Measurements from ENCODE around the gene POU6F2. TPM values are rescaled to one million over a fixed set of nuclear protein-coding genes. Genes with fewer than 3 reads are reported as not detected.
"Not testable (repeated sequence)": the region's sequence is repeated elsewhere in the genome, so short reads cannot be mapped to it uniquely, and the experiment has no call there.

The POU6F2 gene
- polyA plus RNA-seq, 1 donor from 2014 or later = not detected

DNA sequence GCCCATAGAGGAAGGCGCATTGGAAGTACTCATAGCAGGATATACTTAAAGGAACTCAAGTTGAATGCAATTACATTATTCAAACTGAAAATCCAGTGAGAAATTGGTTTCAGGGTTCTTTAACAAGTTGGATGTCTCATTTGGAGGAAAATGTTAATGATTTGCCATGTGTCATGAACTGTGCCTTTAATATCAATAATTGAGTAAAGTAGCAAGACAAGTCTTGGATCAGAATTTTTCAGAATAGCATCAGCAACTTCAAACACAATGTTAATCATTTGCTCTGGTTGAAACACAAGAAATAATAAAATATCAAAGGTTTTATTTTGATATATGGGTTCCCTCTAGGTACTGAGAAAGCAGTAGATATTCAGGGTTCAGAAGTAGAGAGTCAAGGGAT is 24.5 kb upstream of the POU6F2 start:
- Mint-ChIP-seq H3K9me3 (no peaks in the 10 kb centered on the region), H3K27ac (no peak overlapping the region), H3K4me1 (no peaks in the 10 kb centered on the region), H3K4me3 (no peak overlapping the region), H3K36me3 (no peaks in the 10 kb centered on the region), H3K27me3 (peaks cover 5% of the 10 kb centered on the region)

DNA sequence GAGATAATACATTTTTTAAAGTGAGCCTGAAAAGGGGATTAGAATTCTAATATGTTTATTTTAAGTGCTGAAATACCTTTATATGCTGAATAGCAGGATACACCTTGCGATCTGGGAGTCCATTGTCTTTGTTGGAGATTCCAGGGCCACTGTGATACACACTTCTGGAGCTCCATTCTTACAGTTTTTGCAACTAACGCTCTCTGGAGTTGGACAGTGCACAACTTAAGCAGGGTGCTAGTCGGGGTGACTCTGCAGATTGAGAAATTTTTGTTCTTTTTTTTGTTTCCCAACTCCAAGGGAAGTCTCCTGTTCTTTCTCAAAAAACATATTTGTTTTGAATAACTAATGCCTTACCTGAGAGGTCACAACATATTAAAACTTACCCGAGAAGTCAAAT is 23.7 kb upstream of the POU6F2 start:
- Mint-ChIP-seq H3K4me1 (no peaks in the 10 kb centered on the region), H3K27me3 (peaks cover 6% of the 10 kb centered on the region), H3K4me3 (no peak overlapping the region), H3K27ac (no peak overlapping the region), H3K9me3 (no peaks in the 10 kb centered on the region), H3K36me3 (no peaks in the 10 kb centered on the region)

DNA sequence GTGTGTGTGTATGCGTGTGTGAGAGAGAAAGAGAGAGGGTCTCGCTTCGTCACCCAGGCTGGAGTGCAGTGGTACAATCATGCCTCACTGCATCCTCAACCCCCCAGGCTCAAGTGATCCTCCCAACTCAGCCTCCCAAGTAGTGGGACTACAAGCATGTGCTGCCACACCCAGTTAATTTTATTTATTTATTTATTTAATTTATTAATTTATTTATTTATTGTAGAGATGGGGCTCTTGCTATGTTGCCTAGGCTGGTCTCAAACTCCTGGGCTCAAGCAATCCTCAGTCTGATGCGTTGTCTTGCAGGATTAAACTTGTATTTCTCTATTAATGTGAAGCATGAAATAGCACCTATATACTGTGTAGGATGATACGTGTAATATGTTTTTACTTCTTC is 21.8 kb upstream of the POU6F2 start:
- no peak overlapping the region for H3K4me3 Mint-ChIP-seq
- H3K9me3 Mint-ChIP-seq = no peaks in the 10 kb centered on the region
- H3K27ac Mint-ChIP-seq = no peak overlapping the region
- H3K36me3 Mint-ChIP-seq = no peaks in the 10 kb centered on the region
- H3K4me1 Mint-ChIP-seq = no peaks in the 10 kb centered on the region
- peaks cover 6% of the 10 kb centered on the region for H3K27me3 Mint-ChIP-seq

DNA sequence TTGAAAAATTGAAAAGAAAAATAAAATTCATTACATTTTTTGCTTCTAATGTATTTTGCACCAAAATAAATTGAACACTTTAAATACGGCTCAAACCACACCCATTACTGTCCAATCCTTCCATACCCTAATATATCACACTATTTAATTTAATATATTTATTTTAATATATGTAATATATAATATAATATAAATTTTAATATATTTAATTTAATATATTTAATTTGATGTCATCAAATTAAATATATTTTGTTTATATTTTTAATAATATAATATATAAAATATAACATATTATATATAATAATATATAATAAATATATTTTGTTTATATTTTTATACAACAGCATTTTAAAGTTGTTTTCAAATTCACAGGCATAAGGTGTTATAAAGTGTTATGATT is 15.7 kb upstream of the POU6F2 start:
- H3K9me3 Mint-ChIP-seq = peaks cover 0 to 9% (median 4%) of the 10 kb centered on the region in 3 donors
- peaks cover 2% of the 10 kb centered on the region for H3K27me3 Mint-ChIP-seq
- H3K36me3 Mint-ChIP-seq = no peaks in the 10 kb centered on the region
- no peak overlapping the region for H3K4me3 Mint-ChIP-seq
- H3K4me1 Mint-ChIP-seq = no peaks in the 10 kb centered on the region
- no peak overlapping the region for H3K27ac Mint-ChIP-seq

DNA sequence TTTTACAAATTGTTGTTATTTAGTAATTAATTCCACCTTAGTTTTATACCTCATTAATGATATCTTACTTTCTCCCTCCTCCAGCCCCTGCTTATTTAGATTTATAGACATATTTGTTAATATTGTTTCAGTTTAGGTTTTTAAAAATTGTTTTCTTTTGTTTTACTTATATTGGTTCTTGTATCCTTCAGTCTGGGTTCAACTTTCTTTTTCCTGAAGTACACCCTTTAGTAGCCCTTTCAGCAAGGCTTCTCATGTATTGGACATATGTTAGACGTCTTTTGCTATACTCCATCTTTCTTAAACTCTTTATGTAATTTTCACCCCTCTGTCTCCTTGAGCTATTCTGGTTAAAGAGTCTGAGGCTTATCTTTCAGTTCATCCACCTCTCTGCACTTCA is 12.8 kb upstream of the POU6F2 start:
- H3K9me3 Mint-ChIP-seq = peaks cover 3 to 9% (median 4%) of the 10 kb centered on the region in 3 donors
- peaks cover 2% of the 10 kb centered on the region for H3K27me3 Mint-ChIP-seq
- H3K27ac Mint-ChIP-seq = no peak overlapping the region
- no peaks in the 10 kb centered on the region for H3K36me3 Mint-ChIP-seq
- H3K4me1 Mint-ChIP-seq = no peaks in the 10 kb centered on the region
- no peak overlapping the region for H3K4me3 Mint-ChIP-seq

DNA sequence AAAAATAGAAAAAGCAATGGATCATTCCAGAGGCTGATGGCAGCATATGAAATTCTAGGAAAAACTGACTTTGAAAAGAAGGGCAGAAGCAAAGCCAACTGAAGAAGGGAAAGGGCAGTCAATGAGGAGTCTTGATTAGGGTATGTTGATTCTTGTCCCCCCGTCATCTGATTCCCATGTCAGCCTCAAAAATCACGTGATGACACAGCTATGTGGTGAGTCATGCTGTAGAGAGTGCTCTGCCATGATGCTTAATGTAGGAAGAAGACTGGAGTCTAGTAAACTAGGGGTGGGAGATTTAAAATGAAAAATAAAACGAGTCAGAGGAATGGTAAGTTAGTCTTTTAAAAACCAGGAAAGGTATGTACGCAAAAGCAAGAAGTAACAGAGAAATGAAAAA is 3.9 kb upstream of the POU6F2 start:
- peaks cover 0 to 6% (median 0%) of the 10 kb centered on the region in 3 donors for H3K9me3 Mint-ChIP-seq
- H3K36me3 Mint-ChIP-seq = no peaks in the 10 kb centered on the region
- no peak overlapping the region for H3K4me3 Mint-ChIP-seq
- H3K27ac Mint-ChIP-seq = no peak overlapping the region
- H3K4me1 Mint-ChIP-seq = no peaks in the 10 kb centered on the region
- peaks cover 16% of the 10 kb centered on the region for H3K27me3 Mint-ChIP-seq

DNA sequence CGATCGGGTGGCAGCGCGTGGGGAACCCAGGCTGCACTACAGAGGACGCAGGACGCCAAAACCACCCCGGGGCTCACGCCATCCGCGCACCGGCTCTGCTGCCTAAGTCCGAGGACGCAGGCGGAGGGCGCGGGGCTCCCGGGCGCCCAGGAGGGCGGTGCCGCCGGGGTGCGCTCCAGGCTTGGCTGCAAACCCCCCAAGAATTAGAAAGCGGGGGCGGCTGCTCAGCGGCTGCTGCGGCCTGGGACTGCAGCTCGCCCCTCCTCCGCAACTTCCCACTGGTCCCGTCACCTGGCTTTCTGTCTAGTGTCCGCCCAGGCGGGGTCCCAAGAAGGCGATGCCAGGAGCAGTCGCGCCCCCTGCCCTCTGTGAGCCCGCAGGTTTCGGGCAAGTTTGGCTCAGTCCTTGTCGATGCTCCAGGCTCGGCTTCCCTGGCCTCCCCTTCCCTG is 1.7 kb upstream of the POU6F2 start:
- peaks cover 21% of the 10 kb centered on the region for H3K27me3 Mint-ChIP-seq
- peaks cover 0 to 2% (median 0%) of the 10 kb centered on the region in 3 donors for H3K9me3 Mint-ChIP-seq
- no peaks in the 10 kb centered on the region for H3K4me1 Mint-ChIP-seq
- H3K36me3 Mint-ChIP-seq = no peaks in the 10 kb centered on the region
- H3K27ac Mint-ChIP-seq = no peak overlapping the region
- H3K4me3 Mint-ChIP-seq = no peak overlapping the region

DNA sequence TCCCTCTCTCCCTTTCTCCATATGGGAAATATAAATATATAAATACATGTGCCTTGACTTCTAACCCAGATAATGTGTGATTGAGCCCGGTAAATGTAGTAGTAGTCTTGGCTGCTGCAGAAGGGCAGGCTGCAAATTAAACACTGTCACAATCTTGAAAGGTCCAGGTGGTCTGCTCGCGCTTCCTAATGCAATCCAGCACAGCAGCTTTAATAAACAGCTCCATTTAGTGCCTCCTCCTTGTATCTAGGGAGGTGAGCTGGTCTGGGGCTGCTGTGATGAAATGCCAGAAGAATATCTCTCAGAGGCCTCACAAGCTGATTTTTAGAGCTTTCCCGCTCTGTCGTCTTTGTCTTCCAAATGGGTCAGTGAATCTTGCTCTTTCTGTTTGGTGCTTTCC is 782 bp downstream of the POU6F2 start:
- Mint-ChIP-seq H3K4me3 (no peak overlapping the region), H3K36me3 (no peaks in the 10 kb centered on the region), H3K27me3 (peaks cover 21% of the 10 kb centered on the region), H3K27ac (no peak overlapping the region), H3K4me1 (no peaks in the 10 kb centered on the region), H3K9me3 (peaks cover 0 to 2% (median 0%) of the 10 kb centered on the region in 3 donors)

DNA sequence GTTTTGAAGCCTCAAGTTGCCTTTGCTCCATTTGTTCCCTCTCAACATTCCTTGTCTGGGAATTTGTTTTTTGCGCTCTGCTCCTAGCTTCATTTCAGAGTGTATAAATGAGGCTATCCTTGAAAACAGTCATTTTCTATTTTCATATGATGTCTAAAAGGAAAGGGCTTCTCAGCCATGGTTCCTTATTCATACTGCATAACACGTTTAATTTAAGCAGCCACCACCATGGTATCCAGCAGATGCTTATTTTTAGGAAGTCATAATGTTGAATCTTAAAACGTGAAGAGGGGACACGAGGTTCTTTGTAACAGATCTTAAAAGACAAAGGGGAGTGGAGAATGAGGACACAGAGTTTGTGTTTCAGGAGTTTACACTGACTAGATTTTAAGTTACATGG is 14.5 kb downstream of the POU6F2 start:
- Mint-ChIP-seq H3K4me3 (no peak overlapping the region), H3K4me1 (no peaks in the 10 kb centered on the region), H3K36me3 (no peaks in the 10 kb centered on the region)

DNA sequence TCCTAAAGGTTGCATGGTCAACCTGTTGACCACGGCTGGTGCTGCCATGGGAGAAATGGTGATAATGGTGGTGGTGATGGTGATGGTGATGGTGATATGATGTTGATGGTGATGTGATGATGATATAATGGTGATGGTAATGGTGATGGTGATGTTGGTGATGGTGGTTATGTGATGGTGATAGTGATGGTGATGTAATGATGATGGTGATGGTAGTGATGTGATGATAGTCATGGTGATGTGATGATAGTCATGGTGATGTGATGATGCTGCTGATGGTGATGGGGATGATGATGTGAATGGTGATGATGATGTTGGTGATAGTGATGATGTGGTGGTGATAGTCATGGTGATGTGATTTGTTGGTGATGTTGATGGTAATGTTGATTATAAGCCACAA is 23.9 kb downstream of the POU6F2 start:
- Mint-ChIP-seq H3K27me3 (peaks cover 2% of the 10 kb centered on the region), H3K4me1 (no peaks in the 10 kb centered on the region), H3K9me3 (peaks cover 0 to 3% (median 0%) of the 10 kb centered on the region in 3 donors), H3K27ac (no peak overlapping the region), H3K4me3 (no peak overlapping the region), H3K36me3 (no peaks in the 10 kb centered on the region)

More for the DNA sequence above, 14.5 kb downstream of the POU6F2 start:
- Mint-ChIP-seq H3K27ac (no peak overlapping the region), H3K9me3 (peaks cover 0 to 2% (median 0%) of the 10 kb centered on the region in 3 donors), H3K27me3 (peaks cover 2% of the 10 kb centered on the region)

DNA sequence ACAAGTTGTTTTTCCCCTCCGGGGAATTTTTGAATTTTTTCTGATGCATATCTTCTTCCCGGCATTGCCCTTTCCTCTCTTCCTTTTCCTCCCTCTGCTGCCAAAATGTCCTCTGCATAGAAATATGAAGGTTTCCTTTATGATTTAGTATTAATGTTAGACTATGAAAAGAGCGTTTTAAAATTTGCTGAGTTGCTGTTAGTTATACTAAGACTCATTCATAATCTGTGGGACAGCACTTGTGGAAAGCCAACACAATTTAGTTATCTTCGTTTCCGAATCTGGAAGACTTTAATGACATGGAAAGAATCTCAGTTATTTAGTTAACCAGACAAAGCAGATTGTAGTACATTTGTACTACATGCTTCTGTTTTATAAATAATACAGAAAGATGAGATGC is 25.0 kb downstream of the POU6F2 start:
- no peaks in the 10 kb centered on the region for H3K36me3 Mint-ChIP-seq

DNA sequence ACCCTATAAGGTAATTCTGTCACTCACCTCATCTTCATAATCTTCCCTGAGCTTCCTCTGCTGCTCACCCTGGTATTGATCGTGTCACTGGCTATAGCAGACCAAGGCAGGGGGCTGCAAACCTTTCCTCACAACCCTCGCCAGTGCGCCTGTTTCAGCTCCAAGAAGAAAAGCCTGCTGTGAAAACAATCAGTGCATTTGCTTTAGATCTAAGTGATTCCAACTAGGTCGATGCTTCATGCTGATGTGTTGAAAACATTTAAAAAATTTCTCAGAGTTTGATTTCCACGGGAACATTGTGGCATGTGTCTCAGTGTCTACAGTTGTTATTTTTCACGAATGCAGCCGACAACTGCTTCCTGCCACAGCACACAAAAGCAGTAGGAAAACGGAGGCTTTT is 27.3 kb downstream of the POU6F2 start:
- Mint-ChIP-seq H3K27ac (no peak overlapping the region), H3K36me3 (no peaks in the 10 kb centered on the region), H3K4me3 (no peak overlapping the region), H3K9me3 (peaks cover 0 to 3% (median 0%) of the 10 kb centered on the region in 3 donors), H3K27me3 (peaks cover 2% of the 10 kb centered on the region), H3K4me1 (no peaks in the 10 kb centered on the region)

More for the DNA sequence above, 25.0 kb downstream of the POU6F2 start:
- peaks cover 0 to 3% (median 0%) of the 10 kb centered on the region in 3 donors for H3K9me3 Mint-ChIP-seq
- peaks cover 2% of the 10 kb centered on the region for H3K27me3 Mint-ChIP-seq
- no peak overlapping the region for H3K27ac Mint-ChIP-seq
- H3K4me1 Mint-ChIP-seq = no peaks in the 10 kb centered on the region
- H3K4me3 Mint-ChIP-seq = no peak overlapping the region

DNA sequence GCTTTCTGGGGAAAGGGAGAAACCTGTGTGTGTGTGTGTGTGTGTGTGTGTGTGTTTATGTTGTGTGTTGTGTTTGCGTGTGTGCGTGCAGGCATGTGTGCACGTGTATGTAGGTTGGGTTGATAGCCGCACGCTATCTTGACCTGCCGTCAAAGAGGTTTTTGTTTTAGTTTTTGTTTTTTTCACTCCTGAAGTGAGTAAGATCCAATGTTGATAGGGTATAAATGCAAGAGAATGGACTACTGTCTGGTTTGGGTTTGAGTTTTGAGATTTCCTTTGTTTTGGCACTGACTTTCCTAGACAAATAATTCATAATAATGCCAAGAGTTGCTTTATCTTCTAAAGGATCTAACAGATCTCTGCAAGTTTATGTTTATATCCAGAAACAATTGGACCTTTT is 27.8 kb downstream of the POU6F2 start:
- H3K4me3 Mint-ChIP-seq = no peak overlapping the region
- peaks cover 0 to 3% (median 0%) of the 10 kb centered on the region in 3 donors for H3K9me3 Mint-ChIP-seq
- no peaks in the 10 kb centered on the region for H3K4me1 Mint-ChIP-seq
- H3K27ac Mint-ChIP-seq = no peak overlapping the region
- no peaks in the 10 kb centered on the region for H3K36me3 Mint-ChIP-seq
- peaks cover 2% of the 10 kb centered on the region for H3K27me3 Mint-ChIP-seq

DNA sequence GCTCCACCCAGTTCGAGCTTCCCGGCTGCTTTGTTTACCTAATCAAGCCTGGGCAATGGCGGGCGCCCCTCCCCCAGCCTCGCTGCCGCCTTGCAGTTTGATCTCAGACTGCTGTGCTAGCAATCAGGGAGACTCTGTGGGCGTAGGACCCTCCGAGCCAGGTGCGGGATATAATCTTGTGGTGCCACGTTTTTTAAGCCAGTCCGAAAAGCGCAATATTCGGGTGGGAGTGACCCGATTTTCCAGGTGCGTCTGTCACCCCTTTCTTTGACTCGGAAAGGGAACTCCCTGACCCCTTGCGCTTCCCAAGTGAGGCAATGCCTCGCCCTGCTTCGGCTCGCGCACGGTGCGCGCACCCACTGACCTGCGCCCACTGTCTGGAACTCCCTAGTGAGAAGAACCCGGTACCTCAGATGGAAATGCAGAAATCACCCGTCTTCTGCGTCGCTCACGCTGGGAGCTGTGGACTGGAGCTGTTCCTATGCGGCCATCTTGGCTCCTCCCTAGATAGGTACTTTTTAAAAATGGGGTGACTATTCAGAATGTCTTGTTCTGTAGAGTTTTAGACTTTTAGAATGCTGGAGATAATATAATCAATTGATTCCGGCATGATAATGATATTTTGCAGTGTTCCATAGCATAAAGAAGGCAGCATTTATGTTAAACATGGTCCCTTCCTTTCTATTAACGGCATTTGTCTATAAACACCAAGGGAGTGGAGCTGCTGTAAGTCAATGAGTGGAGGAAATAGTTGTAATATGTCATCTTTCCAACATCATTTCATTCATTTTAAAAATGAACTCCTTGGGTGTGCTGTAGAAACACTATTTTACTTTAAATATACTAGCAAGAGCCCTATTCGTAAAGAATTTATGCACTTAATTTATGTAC is 35.6 kb downstream of the POU6F2 start:
- H3K36me3 Mint-ChIP-seq, H3K4me1 Mint-ChIP-seq, H3K27ac Mint-ChIP-seq, H3K9me3 Mint-ChIP-seq, H3K27me3 Mint-ChIP-seq: not testable (repeated sequence)
- peak overlapping the region in 1 of 4 donors; percentile 17 for H3K4me3 Mint-ChIP-seq

DNA sequence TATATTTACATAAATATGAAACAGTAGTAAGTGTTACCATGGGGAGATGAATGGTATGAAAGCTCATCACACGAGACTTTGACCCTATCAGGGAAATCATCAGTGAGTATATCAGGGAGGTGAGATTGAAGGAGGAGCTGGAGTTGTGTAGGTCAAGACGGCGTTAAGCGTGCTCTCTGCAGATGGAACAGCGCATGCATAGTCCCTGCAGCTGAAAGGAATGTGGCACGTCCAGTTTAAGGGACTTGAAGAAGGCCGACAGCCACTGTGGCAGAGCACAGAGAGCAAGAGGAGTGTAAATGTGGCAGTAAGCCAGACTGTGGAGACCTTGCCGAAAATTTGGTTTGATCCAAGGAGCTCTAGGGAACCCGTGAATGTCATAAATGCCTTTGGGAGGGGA is 38.9 kb downstream of the POU6F2 start:
- H3K4me3 Mint-ChIP-seq = no peak overlapping the region
- no peaks in the 10 kb centered on the region for H3K27me3 Mint-ChIP-seq
- no peaks in the 10 kb centered on the region for H3K36me3 Mint-ChIP-seq
- no peak overlapping the region for H3K27ac Mint-ChIP-seq
- H3K4me1 Mint-ChIP-seq = no peaks in the 10 kb centered on the region
- no peaks in the 10 kb centered on the region for H3K9me3 Mint-ChIP-seq

DNA sequence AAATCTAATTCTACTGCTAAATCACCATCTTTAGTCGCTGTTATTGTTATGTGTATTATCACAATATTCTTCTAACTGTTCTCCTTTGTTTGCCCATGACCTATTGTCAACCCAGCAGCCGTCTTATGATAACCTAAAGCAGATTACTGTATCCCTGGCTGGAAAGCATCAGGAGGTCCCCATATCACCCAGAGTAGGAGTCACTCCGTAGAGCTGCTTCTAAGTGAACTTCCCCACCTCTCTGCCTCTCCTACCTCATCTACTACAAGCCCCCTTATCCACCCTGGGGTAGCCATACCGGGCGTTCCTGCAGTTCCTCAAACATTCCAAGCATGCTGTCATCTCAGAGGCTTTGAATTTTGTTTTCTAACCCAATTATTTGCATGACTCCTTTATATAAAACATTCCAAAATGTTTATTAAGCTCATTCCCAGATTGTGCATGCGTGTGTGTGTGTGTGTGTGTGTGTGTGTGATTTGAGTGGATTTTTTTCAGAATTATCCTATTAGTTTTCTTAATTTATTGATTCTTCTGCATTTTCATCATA is 39.7 kb downstream of the POU6F2 start:
- H3K36me3 Mint-ChIP-seq = no peaks in the 10 kb centered on the region
- no peaks in the 10 kb centered on the region for H3K27me3 Mint-ChIP-seq
- H3K4me3 Mint-ChIP-seq = no peak overlapping the region
- H3K27ac Mint-ChIP-seq = no peak overlapping the region
- no peaks in the 10 kb centered on the region for H3K4me1 Mint-ChIP-seq
- peaks cover 0 to 1% (median 0%) of the 10 kb centered on the region in 3 donors for H3K9me3 Mint-ChIP-seq
